AG09319 (cell line): ENCODE data around the gene PRPS2.

Experiments used
- DNase-seq: peaks from one replicate; pipeline ENCODE4 v3.0.0-alpha.2; 2010; ENCODE audit warnings: low read depth; ENCODE audit errors: extremely low read depth
- TF ChIP-seq, protein P1 (sequence below): IDR thresholded peaks from 2 replicates; pipeline ENCODE4 v1.5.1; 2011; ENCODE audit warnings: low read depth, mild to moderate bottlenecking, inconsistent platforms, low read length, moderate library complexity

The PRPS2 gene

DNA sequence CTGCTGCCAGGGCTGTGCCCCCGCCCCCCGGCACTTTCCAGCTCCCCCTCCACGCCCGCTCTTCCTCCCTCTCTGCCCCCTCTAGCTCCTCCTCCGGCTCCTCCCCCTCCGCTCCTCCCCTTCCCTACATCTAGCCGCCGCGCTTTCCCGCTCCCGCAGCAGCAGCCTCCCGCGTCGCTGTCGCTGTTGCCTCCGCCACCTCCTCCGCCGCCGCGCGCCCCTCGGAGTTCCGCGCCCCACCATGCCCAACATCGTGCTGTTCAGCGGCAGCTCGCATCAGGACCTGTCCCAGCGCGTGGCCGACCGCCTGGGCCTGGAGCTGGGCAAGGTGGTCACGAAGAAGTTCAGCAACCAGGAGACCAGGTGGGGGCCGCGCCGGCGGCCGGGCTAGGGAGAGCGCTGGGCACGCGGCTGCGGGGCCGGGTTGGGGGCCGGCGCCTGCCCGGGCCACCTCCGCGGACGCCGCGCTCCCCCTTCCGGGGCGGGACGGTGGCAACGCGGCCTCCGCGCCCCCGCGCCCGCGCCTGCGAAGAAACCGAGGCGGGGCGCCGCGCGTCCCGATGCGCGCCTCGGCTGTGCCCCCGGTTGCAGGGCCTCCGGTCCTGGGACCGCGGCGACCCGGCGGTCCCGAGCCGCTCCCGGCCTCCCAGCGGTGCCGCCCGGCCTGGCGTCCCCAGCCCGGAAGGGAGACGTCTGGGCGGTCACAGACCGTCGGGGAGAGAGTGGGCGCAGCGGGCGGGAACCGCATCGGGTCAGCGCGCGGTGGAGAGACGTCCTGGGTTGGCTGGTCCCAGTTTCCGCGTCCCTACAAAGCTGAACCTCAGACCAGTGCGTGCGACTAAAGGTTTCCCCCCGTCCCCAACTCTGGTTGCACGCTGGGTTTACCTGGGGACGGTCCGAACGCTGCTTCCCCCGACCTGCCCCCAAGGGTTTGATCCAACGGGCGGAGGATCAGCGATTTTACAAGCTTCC lies at the start of gene PRPS2:
PRPS2 (plus strand) TSS at position 156 of the 972 bp plus-strand sequence; CDS start at position 242, 86 bp downstream.
- TF ChIP-seq, protein P1, sequence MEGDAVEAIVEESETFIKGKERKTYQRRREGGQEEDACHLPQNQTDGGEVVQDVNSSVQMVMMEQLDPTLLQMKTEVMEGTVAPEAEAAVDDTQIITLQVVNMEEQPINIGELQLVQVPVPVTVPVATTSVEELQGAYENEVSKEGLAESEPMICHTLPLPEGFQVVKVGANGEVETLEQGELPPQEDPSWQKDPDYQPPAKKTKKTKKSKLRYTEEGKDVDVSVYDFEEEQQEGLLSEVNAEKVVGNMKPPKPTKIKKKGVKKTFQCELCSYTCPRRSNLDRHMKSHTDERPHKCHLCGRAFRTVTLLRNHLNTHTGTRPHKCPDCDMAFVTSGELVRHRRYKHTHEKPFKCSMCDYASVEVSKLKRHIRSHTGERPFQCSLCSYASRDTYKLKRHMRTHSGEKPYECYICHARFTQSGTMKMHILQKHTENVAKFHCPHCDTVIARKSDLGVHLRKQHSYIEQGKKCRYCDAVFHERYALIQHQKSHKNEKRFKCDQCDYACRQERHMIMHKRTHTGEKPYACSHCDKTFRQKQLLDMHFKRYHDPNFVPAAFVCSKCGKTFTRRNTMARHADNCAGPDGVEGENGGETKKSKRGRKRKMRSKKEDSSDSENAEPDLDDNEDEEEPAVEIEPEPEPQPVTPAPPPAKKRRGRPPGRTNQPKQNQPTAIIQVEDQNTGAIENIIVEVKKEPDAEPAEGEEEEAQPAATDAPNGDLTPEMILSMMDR, result no peak
- no peak for DNase-seq

DNA sequence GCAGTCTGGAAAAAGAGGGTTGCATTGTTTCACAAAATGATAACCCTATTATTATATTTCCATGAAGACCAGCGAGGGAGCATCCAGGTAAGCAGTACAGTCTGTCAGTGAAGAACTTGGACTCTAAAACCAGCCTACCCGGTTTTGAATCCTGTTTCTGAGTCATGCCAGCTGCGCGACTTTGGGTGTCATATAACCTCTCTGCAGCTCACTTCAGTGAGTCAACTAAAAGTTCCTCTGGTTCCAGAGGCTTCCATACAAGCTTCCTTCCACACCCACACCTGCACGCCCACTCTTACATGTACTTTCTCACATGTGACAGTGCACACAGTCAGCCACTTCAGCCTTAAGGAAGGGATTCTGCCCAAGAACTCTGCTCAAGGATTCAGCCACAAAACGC lies 49.8 kb upstream of the PRPS2 start:
- no peak for DNase-seq
- TF ChIP-seq, protein P1, result no peak

DNA sequence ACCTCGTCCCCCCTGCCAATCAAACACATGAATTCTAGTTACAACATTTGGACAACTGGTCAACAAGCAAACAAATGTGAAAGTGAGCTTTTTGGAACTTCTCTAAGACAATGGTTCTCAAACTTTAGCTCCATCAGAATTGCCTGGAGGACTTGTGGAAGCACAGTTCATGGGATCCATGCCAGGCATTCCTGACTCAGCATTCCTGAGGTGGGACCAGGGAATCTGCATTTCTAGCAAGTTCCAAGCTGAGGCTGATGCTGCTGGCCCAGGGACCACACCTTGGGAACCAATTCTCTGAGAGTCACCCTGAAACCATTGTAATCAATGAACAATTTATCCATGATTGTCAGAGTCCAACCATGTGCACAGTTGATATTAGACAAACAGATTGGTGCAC lies 43.8 kb upstream of the PRPS2 start:
- no peak for DNase-seq
- TF ChIP-seq, protein P1, result no peak

DNA sequence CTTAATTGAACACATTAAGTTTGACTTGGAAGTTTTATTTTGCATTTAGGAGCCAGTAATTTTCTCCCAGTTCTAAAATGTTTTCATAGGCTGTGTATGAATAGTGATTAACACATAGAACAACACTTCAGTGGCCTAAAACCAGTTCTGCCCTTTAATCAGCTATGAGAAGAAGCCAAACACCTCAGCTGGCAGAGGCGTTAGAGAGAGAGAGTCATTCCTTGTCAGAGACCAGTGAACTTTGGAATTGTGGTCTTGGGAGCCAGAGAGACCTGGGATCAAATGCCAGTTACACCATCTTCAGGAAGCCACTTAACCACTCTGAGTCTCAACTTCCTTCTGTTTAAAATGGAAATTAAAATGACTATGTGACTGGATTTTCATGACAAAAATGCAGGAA lies 39.3 kb upstream of the PRPS2 start:
- no peak for DNase-seq
- TF ChIP-seq, protein P1, result no peak

DNA sequence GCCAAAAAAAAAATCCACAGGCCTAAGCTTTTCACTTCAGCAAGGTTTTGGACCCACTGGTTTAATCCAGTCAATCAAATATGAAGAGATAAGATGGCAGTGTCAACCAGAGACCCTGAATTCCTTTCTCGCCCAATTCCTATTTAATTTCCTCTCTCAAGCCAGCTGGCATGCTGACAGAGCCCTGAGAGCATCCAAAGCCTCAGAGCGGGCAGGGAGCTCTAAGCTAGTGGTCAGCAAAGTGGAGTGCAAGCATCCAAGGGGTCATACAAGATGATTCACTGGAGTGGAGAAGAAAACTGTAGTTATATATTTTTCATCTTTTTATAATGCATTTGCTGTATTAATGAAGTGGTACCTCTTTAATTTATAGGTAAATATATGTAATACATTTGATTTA lies 37.8 kb upstream of the PRPS2 start:
- DNase-seq, result no peak
- TF ChIP-seq, protein P1, result no peak

DNA sequence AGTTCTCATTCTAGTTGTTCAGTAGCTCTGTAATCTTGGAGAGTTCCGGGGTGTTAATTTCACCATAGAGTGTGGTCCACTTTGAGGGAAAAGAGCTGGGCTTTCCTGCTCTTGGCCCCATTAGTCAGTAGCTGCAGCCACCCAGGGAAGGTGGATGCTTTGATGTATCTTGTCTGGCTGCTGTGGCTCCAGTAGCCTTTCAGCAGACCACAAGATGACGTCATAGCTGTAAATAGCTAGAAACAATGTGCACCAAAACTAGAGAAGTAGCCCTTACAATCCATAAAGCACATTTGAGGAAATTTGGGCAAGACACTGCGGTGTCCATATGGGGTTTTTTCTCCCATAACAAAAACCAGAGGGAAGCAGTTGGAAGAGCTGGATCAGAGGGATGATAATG lies 32.9 kb upstream of the PRPS2 start:
- DNase-seq, result no peak
- TF ChIP-seq, protein P1, result no peak

DNA sequence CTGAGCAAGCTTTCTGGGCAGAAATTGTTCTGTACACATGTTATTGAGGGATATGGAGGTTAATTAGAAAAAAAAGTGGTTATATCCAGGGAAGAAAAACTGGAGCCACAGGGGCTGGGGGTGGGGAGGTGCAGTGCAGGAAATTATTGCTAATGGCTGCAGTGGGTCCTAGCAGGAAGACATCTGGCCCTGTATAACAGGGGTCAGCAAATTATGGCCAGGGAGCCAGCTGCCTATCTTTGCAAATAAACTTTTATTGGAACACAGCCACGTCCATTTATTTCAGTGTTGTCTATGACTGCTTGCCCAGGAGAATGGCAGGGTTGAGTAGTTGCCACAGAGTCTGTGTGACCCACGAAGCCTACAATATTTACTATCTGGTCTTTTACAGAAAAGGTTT lies 23.4 kb upstream of the PRPS2 start:
- TF ChIP-seq, protein P1, result no peak
- DNase-seq, result no peak
